AG04449 (cell line): ENCODE results near the gene BANP.

Experiments used
- CTCF ChIA-PET: fragments of 350-600 bp; formaldehyde crosslinking; extraction: SDS; loops from one replicate; lab custom pipeline; 2021; ENCODE audit warnings: antibody characterized with exemption; lab: Yijun Ruan, JAX
- POLR2A ChIA-PET: fragments of 400-600, 350-600 bp; formaldehyde crosslinking; extraction: SDS; loops from one replicate; lab custom pipeline; 2020; ENCODE audit warnings: antibody characterized with exemption, inconsistent platforms; lab: Yijun Ruan, JAX
- DNase-seq: peaks from one replicate; pipeline ENCODE4 v3.0.0-alpha.2; 2010; ENCODE audit warnings: low read depth, low spot score
- H3K4me3 ChIP-seq: 2 replicates; pipeline ENCODE4 v1.5.1; 2011; ENCODE audit warnings: low read depth, mild to moderate bottlenecking, control low read depth, low read length
- TF ChIP-seq, protein P1 (sequence below): IDR thresholded peaks from one replicate; pipeline ENCODE4 v1.5.1; 2011; ENCODE audit warnings: mild to moderate bottlenecking, moderate library complexity, low read length, control low read depth, inconsistent platforms; ENCODE audit not compliant: insufficient read depth; ENCODE audit errors: missing control alignments

The BANP gene

DNA sequence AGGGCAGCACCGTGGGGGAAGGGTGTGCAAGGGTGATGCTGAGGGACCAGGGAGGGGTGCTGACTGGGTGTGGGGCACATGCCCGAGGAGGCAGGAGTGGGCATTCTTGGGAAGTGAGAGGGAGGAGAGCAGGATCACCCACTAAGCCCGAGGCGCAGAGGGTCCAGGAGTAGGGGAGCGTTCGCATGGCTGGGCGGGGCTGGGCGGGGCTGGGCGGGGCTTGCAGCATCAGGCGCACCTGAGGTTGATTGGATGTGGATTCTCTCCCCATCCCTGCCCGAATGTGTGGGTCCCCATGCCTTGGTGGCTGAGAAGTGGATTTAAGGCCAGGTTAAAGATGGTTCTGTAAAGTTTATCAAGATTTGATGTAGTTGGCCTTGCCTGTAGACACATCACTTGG is 14.2 kb downstream of the BANP start:
- CTCF ChIA-PET = interaction anchor here (0.8 to 1.7 kb wide), 3 partner anchors 8 to 13 kb away, joined by 3 to 5 read pairs (median 3); no protein-coding TSS in a partner anchor
- DNase-seq = no peak
- TF ChIP-seq, protein P1, sequence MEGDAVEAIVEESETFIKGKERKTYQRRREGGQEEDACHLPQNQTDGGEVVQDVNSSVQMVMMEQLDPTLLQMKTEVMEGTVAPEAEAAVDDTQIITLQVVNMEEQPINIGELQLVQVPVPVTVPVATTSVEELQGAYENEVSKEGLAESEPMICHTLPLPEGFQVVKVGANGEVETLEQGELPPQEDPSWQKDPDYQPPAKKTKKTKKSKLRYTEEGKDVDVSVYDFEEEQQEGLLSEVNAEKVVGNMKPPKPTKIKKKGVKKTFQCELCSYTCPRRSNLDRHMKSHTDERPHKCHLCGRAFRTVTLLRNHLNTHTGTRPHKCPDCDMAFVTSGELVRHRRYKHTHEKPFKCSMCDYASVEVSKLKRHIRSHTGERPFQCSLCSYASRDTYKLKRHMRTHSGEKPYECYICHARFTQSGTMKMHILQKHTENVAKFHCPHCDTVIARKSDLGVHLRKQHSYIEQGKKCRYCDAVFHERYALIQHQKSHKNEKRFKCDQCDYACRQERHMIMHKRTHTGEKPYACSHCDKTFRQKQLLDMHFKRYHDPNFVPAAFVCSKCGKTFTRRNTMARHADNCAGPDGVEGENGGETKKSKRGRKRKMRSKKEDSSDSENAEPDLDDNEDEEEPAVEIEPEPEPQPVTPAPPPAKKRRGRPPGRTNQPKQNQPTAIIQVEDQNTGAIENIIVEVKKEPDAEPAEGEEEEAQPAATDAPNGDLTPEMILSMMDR = no peak
- no peak overlapping the region for H3K4me3 ChIP-seq
- POLR2A ChIA-PET = no interaction called here

DNA sequence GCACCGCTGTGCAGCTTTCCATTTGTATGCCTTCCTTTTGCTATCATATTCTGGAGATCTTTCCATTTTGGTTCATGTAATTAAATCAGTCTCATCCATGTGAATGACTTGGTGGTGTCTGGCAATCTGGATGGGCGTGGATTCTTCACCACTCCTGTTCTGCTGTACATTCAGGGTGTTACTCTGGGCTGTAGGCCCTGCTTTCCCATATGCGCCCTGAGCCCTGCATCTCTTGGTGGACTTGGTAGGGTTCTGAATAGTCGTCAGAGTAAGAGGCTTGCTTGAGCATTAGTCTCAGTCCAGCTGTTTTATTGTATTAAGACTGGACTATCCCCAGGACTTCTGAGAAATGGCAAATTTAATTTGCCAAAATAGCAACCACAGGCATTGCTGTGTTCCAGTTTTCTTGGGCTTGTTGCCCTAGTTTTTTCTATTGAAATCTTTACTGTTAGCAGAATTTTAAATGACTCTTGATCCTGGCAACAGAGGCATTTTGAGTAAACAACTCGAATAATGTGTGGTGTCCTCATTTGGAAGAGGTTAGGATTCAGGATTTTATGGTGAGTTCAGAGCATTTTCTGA is 14.9 kb downstream of the BANP start:
- CTCF ChIA-PET = interaction anchor here (0.6 to 1.7 kb wide), 3 partner anchors 9 to 89 kb away, joined by 3 to 5 read pairs (median 5); no protein-coding TSS in a partner anchor
- no peak for DNase-seq

DNA sequence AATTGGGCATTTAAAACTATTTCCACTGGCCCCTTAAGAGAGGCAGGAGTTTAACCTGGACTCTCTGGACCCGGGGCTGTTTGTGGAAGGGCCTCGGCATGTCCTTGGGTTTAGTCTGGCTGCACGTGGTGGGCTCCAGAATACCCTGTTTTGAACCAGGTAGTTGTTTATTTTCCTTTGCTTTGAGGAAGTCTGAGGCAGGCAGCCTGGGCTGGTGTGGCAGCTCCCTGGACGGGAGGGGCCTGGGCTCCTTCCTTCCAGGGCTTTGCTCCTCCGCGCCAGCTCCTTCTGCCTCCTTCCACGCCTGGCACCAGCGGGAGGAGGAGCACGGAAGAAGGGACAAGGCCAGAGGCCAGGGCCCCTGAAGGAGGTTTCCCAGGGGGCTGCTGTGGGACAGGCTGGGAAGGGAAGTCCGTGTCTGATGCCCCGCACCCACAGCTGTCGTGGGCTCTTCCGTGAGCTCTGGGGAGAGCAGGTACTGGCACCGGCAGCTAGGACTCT is 15.5 kb downstream of the BANP start:
- TF ChIP-seq, protein P1 = no peak
- no peak for DNase-seq
- CTCF ChIA-PET = interaction anchor here (0.6 to 1.7 kb wide), 2 partner anchors 10 to 90 kb away, joined by 5 read pairs; no protein-coding TSS in a partner anchor
- POLR2A ChIA-PET = no interaction called here
- H3K4me3 ChIP-seq = no peak overlapping the region

More for the DNA sequence above, 14.9 kb downstream of the BANP start:
- H3K4me3 ChIP-seq = no peak overlapping the region
- TF ChIP-seq, protein P1 = no peak
- POLR2A ChIA-PET = no interaction called here

DNA sequence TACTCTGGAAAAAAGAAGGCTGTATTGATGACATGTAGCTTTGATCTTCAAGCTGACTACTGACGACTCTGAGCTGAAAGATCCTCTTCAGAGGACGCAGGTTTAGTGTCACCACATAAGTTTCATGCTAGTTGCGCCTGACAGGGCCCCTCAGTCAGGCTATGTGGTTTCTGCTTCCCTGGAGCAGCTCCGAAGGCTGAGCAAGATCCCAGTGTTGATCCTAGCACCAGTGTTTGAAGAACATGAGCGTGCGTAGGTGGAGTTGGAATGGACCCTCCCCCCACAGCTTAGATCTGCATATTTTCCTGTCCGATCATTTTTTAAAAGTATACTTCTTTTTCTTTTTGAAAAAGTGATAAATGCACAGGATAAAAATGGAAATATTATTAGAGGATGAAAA is 17.3 kb downstream of the BANP start:
- H3K4me3 ChIP-seq = no peak overlapping the region
- no peak for DNase-seq
- CTCF ChIA-PET = interaction anchor here (0.8 to 2.3 kb wide), 4 partner anchors 9 to 14 kb away, joined by 3 to 7 read pairs (median 6); no protein-coding TSS in a partner anchor
- POLR2A ChIA-PET = no interaction called here
- TF ChIP-seq, protein P1 = no peak

DNA sequence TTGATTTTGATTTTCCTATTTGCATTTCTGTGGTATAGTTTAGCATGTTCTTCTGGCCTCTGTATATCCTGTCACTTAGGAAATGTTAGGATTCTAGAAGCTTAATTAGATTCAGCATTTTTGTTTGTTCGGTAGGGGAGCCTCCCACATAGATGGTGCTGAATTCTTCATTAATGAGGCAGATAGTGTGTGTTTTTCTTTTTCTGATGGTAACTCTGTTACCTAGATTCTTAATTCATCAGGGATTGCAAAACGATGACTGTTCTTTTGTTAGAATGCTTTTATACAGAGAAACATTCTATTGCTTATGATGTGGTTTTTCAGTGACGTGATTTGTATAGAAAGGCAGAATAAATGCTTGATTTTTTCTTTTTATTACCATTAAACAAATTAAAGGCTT is 19.0 kb downstream of the BANP start:
- TF ChIP-seq, protein P1 = no peak
- no peak overlapping the region for H3K4me3 ChIP-seq
- ChIA-PET CTCF (interaction anchor here (1.2 to 2.3 kb wide), 2 partner anchors 10 to 38 kb away, joined by 4 to 6 read pairs; no protein-coding TSS in a partner anchor), POLR2A (no interaction called here)
- DNase-seq = no peak

DNA sequence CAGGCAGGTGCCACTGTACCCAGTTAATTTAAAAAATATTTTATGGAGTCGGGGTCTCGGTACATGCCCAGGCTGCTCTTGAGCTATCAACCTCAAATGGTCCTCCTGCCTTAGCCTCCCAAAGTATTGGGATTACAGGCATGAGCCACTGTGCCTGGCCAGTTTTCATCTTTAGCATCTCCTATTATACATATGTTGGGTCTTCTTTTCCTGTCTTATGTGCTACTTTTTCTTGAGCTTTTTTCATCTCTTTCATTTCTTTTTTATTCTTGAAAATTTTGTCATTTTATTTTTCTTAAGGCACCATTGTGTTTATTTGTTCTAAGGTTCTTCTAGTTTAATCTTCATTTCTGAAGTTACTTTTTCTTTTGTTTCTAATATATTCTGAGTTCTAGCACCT is 20.7 kb downstream of the BANP start:
- CTCF ChIA-PET = no interaction called here

More for the DNA sequence above, 20.7 kb downstream of the BANP start:
- TF ChIP-seq, protein P1 = no peak
- POLR2A ChIA-PET = no interaction called here
- DNase-seq = no peak
- H3K4me3 ChIP-seq = no peak overlapping the region
